ENCODE data around the gene C1GALT1C1.

Gene C1GALT1C1

DNA sequence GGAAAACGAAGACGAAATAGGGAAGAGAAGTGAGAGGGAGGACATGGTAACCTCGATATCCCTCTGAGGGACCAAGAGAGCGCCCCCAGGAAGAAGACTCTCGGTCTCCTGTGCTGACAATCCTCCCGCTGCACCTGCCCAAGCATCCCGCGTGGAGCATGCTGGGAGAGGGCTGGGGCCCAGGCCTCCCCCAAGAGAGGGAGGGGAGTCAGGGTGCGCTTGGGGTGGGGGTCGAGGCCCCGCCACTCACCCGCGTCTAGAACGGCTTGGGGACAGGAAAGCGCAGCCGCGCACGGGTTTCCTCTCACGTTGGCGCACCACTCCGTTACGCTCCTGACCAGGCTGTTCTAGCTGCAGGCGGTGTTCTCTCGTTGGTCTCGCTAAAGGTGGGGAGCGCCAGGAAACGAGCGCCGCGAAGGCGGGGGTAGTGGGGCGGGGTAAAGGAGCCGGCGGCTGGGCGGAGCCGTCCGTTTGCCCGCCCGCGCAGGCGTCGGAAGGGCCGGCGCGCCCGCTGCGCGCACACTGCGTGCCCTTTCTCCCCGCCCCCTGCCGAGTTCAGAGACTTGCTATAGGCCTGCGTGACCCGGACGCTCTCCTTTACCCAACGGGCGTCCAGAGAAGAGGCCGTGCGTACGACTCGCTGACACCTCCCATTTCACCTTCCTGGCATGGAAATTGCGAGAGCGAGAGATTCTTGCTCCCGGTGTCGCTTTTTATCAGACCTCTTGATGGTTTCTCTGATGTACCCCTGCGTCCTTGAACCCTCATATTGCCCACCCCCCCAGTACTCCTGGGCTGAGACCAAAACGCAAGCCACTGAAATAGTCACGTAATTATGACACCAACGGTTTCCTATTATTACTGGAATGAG, at the start of gene C1GALT1C1:
C1GALT1C1 (minus strand) TSS at position 388 of the 871 bp plus-strand sequence. CDS start 2,888 bp downstream, outside the sequence.
- Histone ChIP-seq H4K20me1 (ENCODE audit: insufficient read depth, low read length) (no peaks in the 10 kb centered on the region), H3K27me3 (ENCODE audit: low read depth, low read length) (no peaks in the 10 kb centered on the region), H3K27ac (ENCODE audit: low read length) (peak within 1 kb of the TSS; percentile 92), H3K4me1 (ENCODE audit: low read length) (peaks cover 11% of the 10 kb centered on the region), H3K4me3 (ENCODE audit: low read length) (peak within 1 kb of the TSS; percentile 97), H2AFZ (ENCODE audit: low read depth, low read length) (peak within 1 kb of the TSS; percentile 90), H3K79me2 (ENCODE audit: low read length) (peaks cover 17% of the 10 kb centered on the region), H3K36me3 (replicated peaks; ENCODE audit: low read depth, low read length) (no peaks in the 10 kb centered on the region), H3K4me2 (ENCODE audit: low read length) (peak within 1 kb of the TSS; percentile 85), H3K9ac (ENCODE audit: low read length) (peak within 1 kb of the TSS; percentile 93), H3K9me3 (ENCODE audit: insufficient read depth, low read length) (no peaks in the 10 kb centered on the region)
- peak; percentile 27; the same call in 1 of the 2 replicates for TF ChIP-seq CTCF (IDR thresholded peaks at IDR 0.05; ENCODE audit: low read depth, low read length)
- no peak for TF ChIP-seq EZH2phosphoT487 (IDR thresholded peaks at IDR 0.05; ENCODE audit: low read depth)

GRCh38 chrX:120677004-120677652, 47.3 kb upstream of the C1GALT1C1 start:
- no peaks in the 10 kb centered on the region for H3K79me2 ChIP-seq (ENCODE audit: low read length)
- H2AFZ ChIP-seq (ENCODE audit: low read depth, low read length) = no peak overlapping the region
- H3K27ac ChIP-seq (ENCODE audit: low read length) = no peak overlapping the region
- no peaks in the 10 kb centered on the region for H3K27me3 ChIP-seq (ENCODE audit: low read depth, low read length)
- H3K4me3 ChIP-seq (ENCODE audit: low read length) = no peak overlapping the region
- TF ChIP-seq EZH2phosphoT487 (IDR thresholded peaks at IDR 0.05; ENCODE audit: low read depth) = no peak
- no peak for TF ChIP-seq CTCF (IDR thresholded peaks at IDR 0.05; ENCODE audit: low read depth, low read length)
- no peaks in the 10 kb centered on the region for H4K20me1 ChIP-seq (ENCODE audit: insufficient read depth, low read length)
- no peak overlapping the region for H3K4me2 ChIP-seq (ENCODE audit: low read length)
- no peaks in the 10 kb centered on the region for H3K36me3 ChIP-seq (replicated peaks; ENCODE audit: low read depth, low read length)
- H3K4me1 ChIP-seq (ENCODE audit: low read length) = peaks cover 4% of the 10 kb centered on the region; the same call in 1 of the 2 replicates
- no peak overlapping the region for H3K9ac ChIP-seq (ENCODE audit: low read length)
- H3K9me3 ChIP-seq (ENCODE audit: insufficient read depth, low read length) = no peaks in the 10 kb centered on the region

GRCh38 chrX:120672841-120673530, 43.1 kb upstream of the C1GALT1C1 start:
- Histone ChIP-seq H3K79me2 (ENCODE audit: low read length) (no peaks in the 10 kb centered on the region), H4K20me1 (ENCODE audit: insufficient read depth, low read length) (no peaks in the 10 kb centered on the region), H3K4me1 (ENCODE audit: low read length) (peaks cover 11% of the 10 kb centered on the region), H3K27me3 (ENCODE audit: low read depth, low read length) (no peaks in the 10 kb centered on the region), H3K4me2 (ENCODE audit: low read length) (no peak overlapping the region), H3K9ac (ENCODE audit: low read length) (no peak overlapping the region), H3K4me3 (ENCODE audit: low read length) (no peak overlapping the region), H3K36me3 (replicated peaks; ENCODE audit: low read depth, low read length) (no peaks in the 10 kb centered on the region), H3K27ac (ENCODE audit: low read length) (no peak overlapping the region), H3K9me3 (ENCODE audit: insufficient read depth, low read length) (no peaks in the 10 kb centered on the region), H2AFZ (ENCODE audit: low read depth, low read length) (no peak overlapping the region)
- TF ChIP-seq CTCF (IDR thresholded peaks at IDR 0.05; ENCODE audit: low read depth, low read length) (no peak), EZH2phosphoT487 (IDR thresholded peaks at IDR 0.05; ENCODE audit: low read depth) (no peak)

GRCh38 chrX:120672389-120672788, 42.5 kb upstream of the C1GALT1C1 start:
- Histone ChIP-seq H2AFZ (ENCODE audit: low read depth, low read length) (no peak overlapping the region), H3K4me1 (ENCODE audit: low read length) (peaks cover 10% of the 10 kb centered on the region), H3K79me2 (ENCODE audit: low read length) (no peaks in the 10 kb centered on the region), H3K27ac (ENCODE audit: low read length) (no peak overlapping the region), H3K9me3 (ENCODE audit: insufficient read depth, low read length) (no peaks in the 10 kb centered on the region), H3K4me2 (ENCODE audit: low read length) (no peak overlapping the region), H3K9ac (ENCODE audit: low read length) (no peak overlapping the region), H4K20me1 (ENCODE audit: insufficient read depth, low read length) (no peaks in the 10 kb centered on the region), H3K27me3 (ENCODE audit: low read depth, low read length) (no peaks in the 10 kb centered on the region), H3K36me3 (replicated peaks; ENCODE audit: low read depth, low read length) (no peaks in the 10 kb centered on the region), H3K4me3 (ENCODE audit: low read length) (no peak overlapping the region)
- TF ChIP-seq CTCF (IDR thresholded peaks at IDR 0.05; ENCODE audit: low read depth, low read length) = no peak
- TF ChIP-seq EZH2phosphoT487 (IDR thresholded peaks at IDR 0.05; ENCODE audit: low read depth) = no peak
